DMS114 treated with DMSO at 0.1 percent for 48 hours (cell line): Measurements from ENCODE around the gene OCA2.
"Not testable (repeated sequence)": the region's sequence is repeated elsewhere in the genome, so short reads cannot be mapped to it uniquely, and the experiment has no call there.

ENCODE experiments used
- DNase-seq: peaks from one replicate; lab custom pipeline; 2025; ENCODE audit not compliant: unreplicated experiment; lab: John Stamatoyannopoulos, UW

Gene OCA2

DNA sequence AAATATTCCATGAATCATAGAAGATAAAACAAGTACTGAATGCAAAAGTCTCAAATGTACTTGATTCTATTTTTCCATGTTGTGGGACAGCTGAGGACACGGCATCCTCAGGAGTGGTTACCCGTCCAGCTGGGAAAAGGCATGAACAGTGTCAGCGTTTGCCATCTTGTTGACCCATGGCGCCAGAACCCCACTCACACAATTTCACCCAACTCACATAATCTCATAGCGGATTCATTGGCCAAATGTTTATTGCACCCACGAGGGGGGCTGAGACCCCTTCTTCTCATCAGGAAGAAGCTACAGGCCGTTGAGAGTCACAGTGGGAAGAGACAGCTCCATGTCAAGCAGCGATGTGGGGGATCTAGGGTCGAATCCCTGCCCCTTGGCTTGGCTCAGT lies 72.9 kb downstream of the OCA2 start:
- DNase-seq, result no peak

- DNase-seq, result no peak
These were observed 73.7 kb downstream of the OCA2 start for GRCh38 chr15:28025413-28025812.

- no peak for DNase-seq
These were observed 74.2 kb downstream of the OCA2 start for GRCh38 chr15:28024889-28025250.

DNA sequence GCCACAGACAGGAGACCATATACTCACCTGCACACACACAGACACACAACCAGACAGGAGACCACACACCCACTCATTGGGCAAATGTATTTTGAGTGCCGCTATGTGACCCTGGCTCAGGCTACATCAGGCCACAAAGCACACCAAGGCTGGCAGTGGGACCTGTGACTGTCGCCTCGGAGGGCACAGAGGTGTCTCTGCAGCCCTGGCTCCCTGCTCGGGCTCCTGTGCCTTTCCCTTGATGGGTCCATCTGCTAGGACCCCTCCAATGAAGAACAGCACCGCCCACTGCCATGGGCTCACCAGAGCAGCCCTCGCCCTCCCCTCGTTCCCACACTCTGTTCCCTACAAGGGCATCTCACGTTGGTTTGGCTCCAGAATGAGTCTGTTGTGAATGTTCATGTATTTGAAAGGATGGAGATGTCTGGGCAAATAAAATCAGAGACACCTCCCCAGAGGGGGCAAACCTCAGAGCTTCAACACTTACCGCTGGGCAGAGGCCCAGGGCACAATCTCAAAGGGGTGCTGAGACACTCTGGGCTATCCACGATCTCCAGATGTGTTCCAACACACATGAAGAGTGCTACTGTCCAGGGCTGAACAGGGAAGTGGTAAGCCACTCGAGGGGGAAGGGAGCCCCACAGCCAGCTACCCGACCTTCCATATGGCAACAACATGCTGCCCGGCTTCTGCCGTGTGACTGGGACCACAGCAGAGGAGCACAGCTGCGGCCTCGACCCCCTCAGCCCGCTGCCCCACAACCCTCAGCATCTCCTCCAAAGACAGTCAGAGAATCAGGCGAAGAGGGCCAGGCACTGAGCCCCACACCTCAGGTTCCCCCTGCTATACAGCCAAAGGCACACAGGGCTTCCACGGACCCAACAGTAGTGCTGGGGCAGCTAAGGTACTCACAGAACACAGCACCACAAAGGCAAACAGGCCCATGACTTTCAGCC lies 74.9 kb downstream of the OCA2 start:
- no peak for DNase-seq

DNA sequence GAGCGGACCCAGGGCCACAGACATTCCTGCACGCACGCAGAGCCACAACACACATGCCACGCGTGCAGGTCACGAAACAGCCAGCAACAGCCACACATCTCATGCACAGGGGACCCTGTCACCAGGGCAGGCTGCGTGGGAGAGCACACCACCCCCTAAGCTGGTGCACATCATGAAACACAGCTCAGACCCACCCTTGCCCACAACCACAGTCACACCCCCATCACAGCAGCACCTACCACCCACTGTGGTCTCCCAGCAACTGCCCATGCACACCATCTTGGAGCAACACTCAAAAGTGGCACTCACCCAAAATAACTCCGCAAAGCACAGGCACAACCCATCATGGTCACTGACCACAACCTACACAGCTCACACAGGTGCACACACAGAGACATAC lies 75.7 kb downstream of the OCA2 start:
- no peak for DNase-seq

DNA sequence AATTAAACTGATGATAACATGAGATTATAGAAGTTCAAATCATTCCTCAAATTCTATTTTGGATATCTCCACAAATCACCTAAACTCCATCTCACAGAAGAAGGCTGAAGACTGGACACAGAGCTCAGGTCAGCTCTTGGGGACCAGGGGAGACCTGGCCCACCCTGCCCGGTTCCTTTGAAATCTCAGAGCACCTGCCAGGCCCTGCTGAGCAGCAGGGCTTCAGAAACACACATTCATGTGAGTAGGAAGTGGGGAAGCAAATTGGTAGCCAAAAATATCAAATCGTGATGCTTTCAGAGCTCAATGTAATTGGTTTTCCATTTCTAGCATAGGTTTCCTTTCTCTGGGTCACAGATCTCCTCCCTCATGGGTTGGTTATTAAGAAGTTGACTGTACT lies 76.2 kb downstream of the OCA2 start:
- no peak for DNase-seq

DNA sequence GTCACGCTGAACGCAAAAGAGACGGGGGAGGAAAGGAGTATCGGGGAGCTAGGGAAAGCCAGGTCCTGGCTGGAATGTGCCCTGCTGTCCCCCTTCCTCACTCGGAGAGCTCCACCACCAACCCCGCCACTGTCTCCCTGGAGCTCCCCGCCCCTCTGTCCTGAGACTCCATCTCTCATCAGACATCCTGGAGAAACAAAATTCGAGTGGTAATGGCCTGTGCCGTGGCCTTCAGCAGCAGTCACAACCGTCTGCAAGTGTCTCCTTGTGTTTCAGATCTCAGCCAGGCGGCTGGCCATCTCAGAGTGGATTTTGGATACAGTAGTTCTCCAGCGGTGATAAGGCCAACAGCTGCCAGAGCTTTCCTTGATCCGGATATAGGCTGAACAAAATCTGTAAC lies 76.9 kb downstream of the OCA2 start:
- no peak for DNase-seq

DNA sequence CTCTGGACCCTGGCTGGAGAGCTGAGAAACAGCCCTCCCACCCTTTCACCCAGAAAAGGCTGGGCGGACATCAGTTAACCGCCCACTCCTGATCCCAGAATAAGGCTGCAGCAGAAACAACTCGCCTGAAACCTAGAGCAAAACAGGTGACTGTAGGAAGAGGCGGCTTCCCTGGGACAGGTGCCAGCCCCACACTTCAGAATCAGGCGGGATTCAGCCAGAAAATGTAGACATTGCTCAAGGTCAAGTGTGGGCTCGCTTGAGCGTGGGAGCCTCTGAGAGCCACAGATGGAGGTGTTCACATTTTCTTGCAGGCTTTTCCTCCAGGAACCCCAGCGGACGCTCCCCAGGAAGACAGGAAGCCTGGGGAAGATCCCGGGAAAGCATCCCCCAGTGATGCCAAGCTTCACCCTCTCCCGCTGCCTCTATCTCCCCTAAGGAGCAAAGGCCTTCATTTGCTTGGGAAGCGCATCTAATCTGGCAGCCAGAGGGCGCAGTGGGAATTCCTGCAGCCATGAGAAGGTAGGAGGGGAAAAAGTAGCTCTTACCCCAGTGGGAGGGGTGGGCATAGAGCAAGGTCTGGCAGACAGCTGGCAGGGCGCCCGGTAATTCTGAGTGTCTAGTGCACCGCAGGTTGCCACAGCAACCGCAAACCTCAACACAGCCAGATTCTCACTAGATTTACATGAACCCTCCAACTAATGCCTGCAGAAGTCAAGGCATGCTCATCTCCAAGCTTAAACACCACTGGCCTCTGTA lies 77.7 kb downstream of the OCA2 start:
- DNase-seq, result no peak

DNA sequence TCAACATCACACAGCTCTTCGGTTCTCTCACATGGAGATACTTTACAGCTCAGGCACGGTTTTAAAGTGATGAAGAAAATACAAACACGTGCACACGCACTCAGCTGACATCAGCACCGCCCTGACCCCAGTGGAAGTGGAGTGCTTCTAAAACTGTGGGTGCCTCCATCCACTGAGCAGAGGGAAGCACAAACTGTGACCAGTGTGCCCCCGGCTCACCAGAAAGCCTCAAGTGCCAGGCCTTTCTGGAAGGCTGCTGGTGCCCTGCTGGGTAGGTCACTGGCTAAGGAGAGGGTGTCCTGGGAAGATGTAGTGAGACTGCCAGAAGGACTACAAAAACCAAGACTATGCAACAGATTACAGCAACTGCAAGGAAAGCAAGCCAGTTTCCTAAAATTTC lies 78.5 kb downstream of the OCA2 start:
- no peak for DNase-seq

DNA sequence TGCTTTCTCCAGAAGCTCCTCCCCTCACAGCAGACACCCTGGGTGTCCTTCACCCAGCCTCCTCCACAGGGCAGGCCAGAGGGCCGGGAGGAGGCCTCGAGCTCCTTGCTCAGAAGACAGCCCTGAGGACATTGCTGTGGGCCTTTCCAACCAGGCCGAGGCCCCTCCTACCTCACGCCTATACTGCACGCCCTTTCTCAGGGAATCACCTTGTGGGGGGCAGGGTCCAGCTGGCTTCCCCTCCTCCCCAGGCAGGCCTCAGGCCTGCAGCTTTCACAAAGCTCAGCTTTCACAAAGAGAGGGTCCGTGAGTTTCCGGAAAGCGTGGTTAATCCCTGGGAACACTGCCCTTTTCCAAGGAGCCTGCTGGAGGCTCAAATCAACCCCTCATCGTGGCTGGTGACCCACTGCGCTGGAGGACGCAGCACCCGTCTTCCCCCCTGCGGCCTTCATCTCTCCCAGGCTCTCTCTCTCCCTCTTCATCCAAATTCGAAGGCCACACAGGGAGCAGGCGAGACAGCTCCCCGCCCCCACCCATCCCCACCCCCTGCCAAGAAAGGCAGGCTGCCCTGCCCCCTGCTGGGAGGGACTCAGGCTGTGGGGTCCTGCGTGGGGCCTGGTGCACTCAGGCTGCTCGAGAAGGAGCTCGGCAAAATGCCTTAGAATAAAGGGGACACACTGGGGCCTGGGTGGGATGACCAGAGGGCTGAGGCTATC lies 79.4 kb downstream of the OCA2 start:
- no peak for DNase-seq

DNA sequence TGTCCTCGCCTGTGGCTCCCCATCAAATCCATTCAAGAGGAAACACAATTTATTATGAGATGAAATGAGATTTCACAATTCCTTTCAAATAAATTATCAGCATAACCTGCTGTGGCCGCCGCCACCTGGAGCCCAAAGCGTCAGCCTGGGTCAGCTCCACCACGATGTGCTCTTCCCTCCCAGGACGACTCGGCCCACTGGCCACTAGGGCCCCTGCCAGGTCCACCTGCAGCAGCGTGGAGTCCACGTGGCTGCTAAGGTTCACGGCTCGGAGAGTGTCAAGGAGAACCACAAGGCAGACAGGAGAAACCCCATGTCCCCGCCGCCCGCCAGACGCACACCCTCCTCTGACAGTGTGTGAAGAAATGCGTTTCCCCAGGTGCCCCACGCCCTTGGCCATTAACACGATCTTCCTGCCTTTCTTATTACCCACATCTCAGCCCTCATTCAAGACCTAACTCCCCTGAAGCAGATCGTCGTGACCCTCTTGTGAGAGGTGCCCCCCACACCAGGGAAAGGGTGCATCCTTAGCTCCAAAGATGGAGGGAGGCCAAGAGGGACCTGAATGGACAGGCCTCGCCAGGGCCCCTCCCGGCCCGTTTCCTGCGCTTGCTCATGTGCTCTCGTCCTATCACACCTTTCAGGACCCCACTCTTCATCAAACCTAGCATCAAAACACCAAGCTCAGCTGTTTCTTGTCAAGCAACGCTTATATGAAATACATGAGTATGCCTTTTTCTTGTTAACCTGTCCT lies 80.6 kb downstream of the OCA2 start:
- DNase-seq, result no peak

GRCh38 chr15:28017423-28017924 lies 81.6 kb downstream of the OCA2 start:
- no peak for DNase-seq

GRCh38 chr15:28015855-28016254 lies 83.3 kb downstream of the OCA2 start:
- no peak for DNase-seq

DNA sequence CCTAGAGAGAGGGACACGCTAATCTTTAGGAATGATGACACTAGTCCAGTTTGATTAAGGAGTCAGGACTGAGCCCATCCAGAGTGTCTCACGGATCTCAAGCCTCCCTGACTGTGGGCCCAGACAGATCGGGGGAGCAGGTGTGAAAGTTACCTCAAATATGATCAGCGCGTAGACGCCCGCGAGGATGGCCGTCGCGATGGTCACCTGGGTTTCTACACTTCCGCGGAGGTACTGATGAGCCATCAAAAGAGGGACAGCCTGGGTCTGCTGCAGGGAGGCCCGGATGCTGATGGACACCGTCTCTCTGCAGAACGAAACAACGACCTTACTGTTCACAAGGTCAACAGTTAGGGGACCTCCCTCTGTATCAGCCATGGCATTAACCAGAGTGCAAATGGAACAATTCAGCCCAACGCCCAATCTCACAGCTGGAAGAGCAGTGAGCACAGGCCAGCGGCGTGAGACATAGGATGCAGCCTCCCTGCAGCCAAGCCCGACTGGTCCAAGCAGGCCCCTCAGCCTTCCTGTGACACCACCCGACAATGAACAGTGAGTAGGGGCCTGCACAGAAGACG lies 84.4 kb downstream of the OCA2 start:
- DNase-seq, result no peak

DNA sequence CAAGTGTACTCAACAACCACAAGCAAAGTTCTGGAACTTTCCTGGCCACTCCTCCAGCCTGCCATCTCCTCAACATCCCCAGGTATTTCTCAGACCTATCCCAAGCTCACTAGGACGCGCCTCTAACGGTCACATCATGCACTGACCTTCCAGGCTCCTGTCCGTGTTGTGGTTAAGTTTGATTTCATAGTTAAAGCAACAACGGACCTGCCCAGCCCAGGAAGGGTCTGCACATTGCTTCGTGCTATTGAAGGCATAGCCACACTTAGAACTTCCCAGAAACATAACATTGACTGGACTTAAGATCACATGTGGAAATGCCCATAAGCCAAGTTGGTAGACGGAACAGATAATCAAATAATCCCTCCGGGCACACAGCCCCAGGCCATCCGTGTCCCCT lies 85.1 kb downstream of the OCA2 start:
- no peak for DNase-seq

- DNase-seq, result no peak
These were observed 85.6 kb downstream of the OCA2 start for GRCh38 chr15:28013480-28013879.

DNA sequence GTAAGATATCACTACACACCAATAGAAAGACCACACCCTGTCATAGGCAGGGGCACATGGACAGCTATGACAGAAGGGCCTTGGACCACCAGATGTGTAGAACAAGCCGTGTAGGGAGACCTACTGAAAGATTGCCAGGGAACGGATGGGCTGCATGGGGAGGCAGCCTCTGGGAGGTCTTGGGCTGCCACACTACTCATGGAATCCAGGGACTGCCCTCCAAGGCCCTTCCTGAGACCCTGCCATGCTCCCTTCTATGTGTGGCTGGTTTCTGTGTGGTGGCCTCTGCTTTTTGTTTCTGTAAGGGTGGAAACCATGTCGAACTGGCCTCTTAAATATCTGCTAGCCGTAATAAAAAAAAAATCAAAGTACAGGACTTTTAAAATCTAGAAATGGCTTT lies 86.9 kb downstream of the OCA2 start:
- no peak for DNase-seq

- DNase-seq, result not testable (repeated sequence)
These were observed 90.9 kb downstream of the OCA2 start for GRCh38 chr15:28008175-28008574.

DNA sequence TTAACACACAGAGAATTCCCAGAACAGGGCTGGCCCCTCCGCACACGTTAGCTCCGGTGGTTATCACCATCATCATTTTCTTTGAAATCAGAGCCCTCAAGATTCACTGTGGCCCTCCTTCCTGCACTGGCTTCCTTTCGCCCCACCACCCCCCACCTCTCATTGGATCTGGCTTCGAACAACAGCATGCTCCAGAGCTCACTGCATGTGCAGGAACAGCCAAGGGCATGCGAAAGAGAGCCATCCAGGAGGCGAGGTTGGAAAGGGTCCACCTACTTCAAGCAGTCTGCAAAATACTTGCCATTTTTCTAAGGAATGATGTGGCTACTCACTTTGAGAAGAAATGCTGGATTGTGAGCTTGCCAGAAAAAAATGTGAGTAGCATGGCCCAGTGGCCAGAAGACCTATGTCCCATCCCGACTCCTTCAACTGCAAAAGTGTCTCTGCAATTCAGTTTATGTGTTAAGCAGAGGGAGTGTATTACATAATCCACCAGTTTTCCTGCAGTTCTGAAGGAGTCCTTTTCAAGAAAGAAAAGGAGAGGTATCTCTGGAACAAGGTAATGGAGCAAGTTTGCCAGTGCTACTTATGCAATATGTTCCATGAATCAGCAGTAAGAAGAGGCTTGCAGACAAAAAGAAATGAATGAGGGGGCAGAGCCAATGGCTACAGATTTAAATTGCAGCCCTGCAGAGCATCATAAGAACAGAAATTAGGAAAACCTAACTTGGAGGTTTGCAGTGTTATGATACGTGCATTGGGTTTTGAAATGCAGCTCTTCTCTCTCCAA lies 92.8 kb downstream of the OCA2 start:
- no peak for DNase-seq
